Neural cell (in vitro differentiated cells): ENCODE results near the gene EXOC4. TPM values are rescaled to one million over a fixed set of nuclear protein-coding genes. Genes with fewer than 3 reads are reported as not detected.

ENCODE experiments used
- H2AFZ ChIP-seq: fragments of 200-600, 300-800 bp; sonication (generic), shearing (Covaris generic); 2 replicates; pipeline ENCODE4 v1.6.0; 2014; ENCODE audit warnings: low read depth, mild to moderate bottlenecking, antibody characterized with exemption, low read length, moderate library complexity
- H3F3A ChIP-seq: fragments of 200-600 bp; shearing (Covaris generic); 2 replicates; pipeline ENCODE4 v1.6.1; 2016; ENCODE audit warnings: mild to moderate bottlenecking, moderate library complexity, mixed read lengths, antibody characterized with exemption, low read length; ENCODE audit not compliant: insufficient read depth, poor library complexity, severe bottlenecking
- H3K27ac ChIP-seq: fragments of 200-600, 300-800 bp; sonication (generic), shearing (Covaris generic); 2 replicates; pipeline ENCODE4 v1.5.1; 2014; ENCODE audit warnings: mild to moderate bottlenecking, low read length, moderate library complexity
- H3K27me3 ChIP-seq: fragments of 300-800, 200-600 bp; sonication (generic), shearing (Covaris generic); 2 replicates; pipeline ENCODE4 v1.6.0; 2014; ENCODE audit warnings: mild to moderate bottlenecking, low read depth, low read length, moderate library complexity; ENCODE audit not compliant: insufficient read depth
- H3K36me3 ChIP-seq: fragments of 300-800, 200-600 bp; sonication (generic), shearing (Covaris generic); 2 replicates; pipeline ENCODE4 v1.5.1; 2014; ENCODE audit warnings: mild to moderate bottlenecking, antibody characterized with exemption, low read length, moderate library complexity; ENCODE audit not compliant: insufficient read depth
- H3K4me2 ChIP-seq: fragments of 300-800, 200-600 bp; sonication (generic), shearing (Covaris generic); 2 replicates; pipeline ENCODE4 v1.6.0; 2014; ENCODE audit warnings: mild to moderate bottlenecking, low read length
- H3K4me3 ChIP-seq: fragments of 300-800, 200-600 bp; sonication (generic), shearing (Covaris generic); 2 replicates; pipeline ENCODE4 v1.5.1; 2014; ENCODE audit warnings: mild to moderate bottlenecking, low read length, moderate library complexity
- H3K79me2 ChIP-seq: fragments of 200-600 bp; shearing (Covaris generic); replicated peaks from 2 replicates; pipeline ENCODE4 v1.6.0; 2014; ENCODE audit warnings: mild to moderate bottlenecking, low read length, moderate library complexity; ENCODE audit not compliant: insufficient read depth
- H3K9ac ChIP-seq: fragments of 300-800, 200-600 bp; sonication (generic), shearing (Covaris generic); 2 replicates; pipeline ENCODE4 v1.6.1; 2016; ENCODE audit warnings: mild to moderate bottlenecking, low read length, mixed read lengths
- H3K9me2 ChIP-seq: fragments of 200-600 bp; shearing (Covaris generic); 2 replicates; pipeline ENCODE4 v1.6.1; 2016; ENCODE audit warnings: mild to moderate bottlenecking, low read length, mixed read lengths; ENCODE audit not compliant: insufficient read depth
- H3K9me3 ChIP-seq: fragments of 200-600, 300-800 bp; sonication (generic), shearing (Covaris generic); 2 replicates; pipeline ENCODE4 v1.6.1; 2016; ENCODE audit warnings: mild to moderate bottlenecking, mixed run types, low read length, moderate library complexity, mixed read lengths
- H4K20me1 ChIP-seq: fragments of 200-600 bp; shearing (Covaris generic); 2 replicates; pipeline ENCODE4 v1.6.1; 2016; ENCODE audit warnings: mild to moderate bottlenecking, mixed run types; ENCODE audit not compliant: insufficient read depth
- EP300 ChIP-seq: fragments of 450-650 bp; conservative IDR thresholded peaks from 2 replicates; pipeline ENCODE4 v1.6.1; 2014; ENCODE audit warnings: antibody characterized with exemption, mild to moderate bottlenecking, moderate library complexity; ENCODE audit not compliant: poor library complexity, severe bottlenecking
- EZH2 ChIP-seq: fragments of 200-600, 300-800 bp; shearing (Covaris generic), sonication (generic); IDR thresholded peaks from 2 replicates; pipeline ENCODE4 v1.6.1; 2014; ENCODE audit warnings: antibody characterized with exemption, low read length, borderline replicate concordance, mild to moderate bottlenecking; ENCODE audit not compliant: insufficient read depth, poor library complexity, severe bottlenecking
- MXI1 ChIP-seq: fragments of 450-650 bp; conservative IDR thresholded peaks from 2 replicates; pipeline ENCODE4 v1.6.1; 2014; ENCODE audit warnings: antibody characterized with exemption, mild to moderate bottlenecking; ENCODE audit not compliant: poor library complexity, severe bottlenecking
- POLR2AphosphoS5 ChIP-seq: IDR thresholded peaks from 2 replicates; pipeline ENCODE4 v1.6.1; 2012
- RAD21 ChIP-seq: fragments of 450-650 bp; conservative IDR thresholded peaks from 2 replicates; pipeline ENCODE4 v1.6.1; 2014; ENCODE audit warnings: antibody characterized with exemption, mild to moderate bottlenecking, moderate library complexity
- SMC3 ChIP-seq: fragments of 450-650 bp; conservative IDR thresholded peaks from 2 replicates; pipeline ENCODE4 v1.6.1; 2014; ENCODE audit warnings: antibody characterized with exemption, mild to moderate bottlenecking, moderate library complexity; ENCODE audit not compliant: poor library complexity
- TAF1 ChIP-seq: IDR thresholded peaks from 2 replicates; pipeline ENCODE4 v1.6.1; 2012; ENCODE audit warnings: low read depth
- polyA plus RNA-seq: library from polyadenylated mRNA; depleted of rRNA; stranded (reverse); fragments of >200 nt; gene quantifications from 2 replicates; pipeline ENCODE4 v1.2.3, GENCODE V29; 2014
- TF ChIP-seq, protein P1 (sequence below): IDR thresholded peaks from 2 replicates; pipeline ENCODE4 v1.6.1; 2012; ENCODE audit warnings: borderline replicate concordance
- TF ChIP-seq, protein P2 (sequence below): fragments of 450-650 bp; IDR thresholded peaks from 2 replicates; pipeline ENCODE4 v1.5.1; 2014; ENCODE audit warnings: antibody characterized with exemption, mild to moderate bottlenecking, moderate library complexity; ENCODE audit not compliant: poor library complexity, severe bottlenecking

The EXOC4 gene
- polyA plus RNA-seq, 1 donor from 2014 or later: 36.5 TPM

GRCh38 chr7:133412942-133413341 lies 160.1 kb downstream of the EXOC4 start:
- no peaks in the 10 kb centered on the region for H4K20me1 ChIP-seq
- H3K9me3 ChIP-seq: no peaks in the 10 kb centered on the region
- H3F3A ChIP-seq: no peaks in the 10 kb centered on the region
- H3K4me3 ChIP-seq: no peak overlapping the region
- no peaks in the 10 kb centered on the region for H3K27me3 ChIP-seq
- H3K4me2 ChIP-seq: no peak overlapping the region
- no peaks in the 10 kb centered on the region for H3K9me2 ChIP-seq
- H3K27ac ChIP-seq: no peak overlapping the region
- H2AFZ ChIP-seq: no peak overlapping the region
- H3K79me2 ChIP-seq: no peaks in the 10 kb centered on the region
- H3K9ac ChIP-seq: no peak overlapping the region
- no peaks in the 10 kb centered on the region for H3K36me3 ChIP-seq
- peak; percentile 39 for TF ChIP-seq RAD21
- TF ChIP-seq, protein P1, sequence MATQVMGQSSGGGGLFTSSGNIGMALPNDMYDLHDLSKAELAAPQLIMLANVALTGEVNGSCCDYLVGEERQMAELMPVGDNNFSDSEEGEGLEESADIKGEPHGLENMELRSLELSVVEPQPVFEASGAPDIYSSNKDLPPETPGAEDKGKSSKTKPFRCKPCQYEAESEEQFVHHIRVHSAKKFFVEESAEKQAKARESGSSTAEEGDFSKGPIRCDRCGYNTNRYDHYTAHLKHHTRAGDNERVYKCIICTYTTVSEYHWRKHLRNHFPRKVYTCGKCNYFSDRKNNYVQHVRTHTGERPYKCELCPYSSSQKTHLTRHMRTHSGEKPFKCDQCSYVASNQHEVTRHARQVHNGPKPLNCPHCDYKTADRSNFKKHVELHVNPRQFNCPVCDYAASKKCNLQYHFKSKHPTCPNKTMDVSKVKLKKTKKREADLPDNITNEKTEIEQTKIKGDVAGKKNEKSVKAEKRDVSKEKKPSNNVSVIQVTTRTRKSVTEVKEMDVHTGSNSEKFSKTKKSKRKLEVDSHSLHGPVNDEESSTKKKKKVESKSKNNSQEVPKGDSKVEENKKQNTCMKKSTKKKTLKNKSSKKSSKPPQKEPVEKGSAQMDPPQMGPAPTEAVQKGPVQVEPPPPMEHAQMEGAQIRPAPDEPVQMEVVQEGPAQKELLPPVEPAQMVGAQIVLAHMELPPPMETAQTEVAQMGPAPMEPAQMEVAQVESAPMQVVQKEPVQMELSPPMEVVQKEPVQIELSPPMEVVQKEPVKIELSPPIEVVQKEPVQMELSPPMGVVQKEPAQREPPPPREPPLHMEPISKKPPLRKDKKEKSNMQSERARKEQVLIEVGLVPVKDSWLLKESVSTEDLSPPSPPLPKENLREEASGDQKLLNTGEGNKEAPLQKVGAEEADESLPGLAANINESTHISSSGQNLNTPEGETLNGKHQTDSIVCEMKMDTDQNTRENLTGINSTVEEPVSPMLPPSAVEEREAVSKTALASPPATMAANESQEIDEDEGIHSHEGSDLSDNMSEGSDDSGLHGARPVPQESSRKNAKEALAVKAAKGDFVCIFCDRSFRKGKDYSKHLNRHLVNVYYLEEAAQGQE: no peak
- TF ChIP-seq, protein P2, sequence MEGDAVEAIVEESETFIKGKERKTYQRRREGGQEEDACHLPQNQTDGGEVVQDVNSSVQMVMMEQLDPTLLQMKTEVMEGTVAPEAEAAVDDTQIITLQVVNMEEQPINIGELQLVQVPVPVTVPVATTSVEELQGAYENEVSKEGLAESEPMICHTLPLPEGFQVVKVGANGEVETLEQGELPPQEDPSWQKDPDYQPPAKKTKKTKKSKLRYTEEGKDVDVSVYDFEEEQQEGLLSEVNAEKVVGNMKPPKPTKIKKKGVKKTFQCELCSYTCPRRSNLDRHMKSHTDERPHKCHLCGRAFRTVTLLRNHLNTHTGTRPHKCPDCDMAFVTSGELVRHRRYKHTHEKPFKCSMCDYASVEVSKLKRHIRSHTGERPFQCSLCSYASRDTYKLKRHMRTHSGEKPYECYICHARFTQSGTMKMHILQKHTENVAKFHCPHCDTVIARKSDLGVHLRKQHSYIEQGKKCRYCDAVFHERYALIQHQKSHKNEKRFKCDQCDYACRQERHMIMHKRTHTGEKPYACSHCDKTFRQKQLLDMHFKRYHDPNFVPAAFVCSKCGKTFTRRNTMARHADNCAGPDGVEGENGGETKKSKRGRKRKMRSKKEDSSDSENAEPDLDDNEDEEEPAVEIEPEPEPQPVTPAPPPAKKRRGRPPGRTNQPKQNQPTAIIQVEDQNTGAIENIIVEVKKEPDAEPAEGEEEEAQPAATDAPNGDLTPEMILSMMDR: peak; percentile 25

DNA sequence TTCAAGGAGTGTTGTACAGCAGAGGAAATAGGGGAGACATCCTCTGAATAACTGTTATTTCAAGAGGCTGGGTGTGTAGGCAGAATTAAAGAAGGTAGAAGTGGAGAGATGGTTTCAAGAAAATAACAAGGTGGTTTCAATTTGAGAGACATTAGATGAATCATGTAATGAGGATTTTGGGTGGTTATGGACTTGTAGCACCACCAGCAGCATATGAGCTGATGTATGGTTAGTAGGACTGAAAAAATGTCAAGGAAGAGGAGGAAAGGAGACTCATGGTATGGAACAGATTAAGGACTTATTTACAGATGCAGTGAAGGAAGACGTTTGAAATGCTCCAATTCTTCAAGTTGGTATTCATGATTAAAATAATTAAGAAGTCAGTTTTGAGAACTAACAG lies 166.2 kb downstream of the EXOC4 start:
- H4K20me1 ChIP-seq: no peaks in the 10 kb centered on the region
- no peaks in the 10 kb centered on the region for H3F3A ChIP-seq
- H3K4me2 ChIP-seq: no peak overlapping the region
- H3K9ac ChIP-seq: no peak overlapping the region
- no peaks in the 10 kb centered on the region for H3K79me2 ChIP-seq
- H3K36me3 ChIP-seq: no peaks in the 10 kb centered on the region
- no peak overlapping the region for H3K27ac ChIP-seq
- H3K4me3 ChIP-seq: no peak overlapping the region
- H3K9me3 ChIP-seq: no peaks in the 10 kb centered on the region
- H3K27me3 ChIP-seq: no peaks in the 10 kb centered on the region
- H2AFZ ChIP-seq: no peak overlapping the region
- no peaks in the 10 kb centered on the region for H3K9me2 ChIP-seq
- TF ChIP-seq POLR2AphosphoS5 (no peak), RAD21 (no peak), TAF1 (no peak), EP300 (no peak), MXI1 (no peak), SMC3 (no peak), EZH2 (no peak)
- TF ChIP-seq, protein P2: no peak
- TF ChIP-seq, protein P1: no peak
